K562 (cell line): ENCODE measurements around the gene VWDE. TPM values are rescaled to one million over a fixed set of nuclear protein-coding genes. Genes with fewer than 3 reads are reported as not detected.

Experiments used
- ATAC-seq: fragments of 200-7000 bp; cut with Tn5 transposase; 3 replicates; pipeline ENCODE4 v1.9.1; 2020; ENCODE audit warnings: moderate library complexity
- BruUV-seq: library from RNA; stranded (reverse); fragments of 400-500 nt; replicated peaks from 2 replicates; lab custom pipeline; 2021; lab: Mats Ljungman, UMichigan
- CTCF ChIA-PET: fragments of 300-600 bp; formaldehyde crosslinking; extraction: SDS; loops from one replicate; lab custom pipeline; 2021; ENCODE audit warnings: low intra/inter-chr PET ratio; lab: Yijun Ruan, JAX
- POLR2A ChIA-PET: fragments of 300-600, 350-650 bp; sonication (Branson Sonifier 250); formaldehyde crosslinking; extraction: SDS; loops from one replicate; lab custom pipeline; 2021; ENCODE audit warnings: antibody characterized with exemption, inconsistent platforms; lab: Yijun Ruan, JAX
- DNase-seq, 4 experiments: peaks; one replicate each; pipeline versions ENCODE4 v3.0.0 to v3.0.0-alpha.2; 2011 to 2018; ENCODE audit warnings: low spot score in 3 of 4, mixed read lengths in 3 of 4; ENCODE audit errors: extremely low read depth in 1 of 4
- FAIRE-seq: peaks from 2 replicates; lab custom pipeline; 2011; peaks lifted over from hg19 to GRCh38; lab: Jason Lieb, UNC
- H2AFZ ChIP-seq: 2 replicates; pipeline ENCODE4 v1.6.0; 2011; ENCODE audit warnings: low read depth, low read length, control low read depth, inconsistent platforms
- H3K27ac ChIP-seq: fragments of 200-600 bp; 3 replicates; pipeline ENCODE4 v1.8.0; 2011; ENCODE audit warnings: low read depth, mild to moderate bottlenecking, control low read depth, inconsistent platforms, low read length, moderate library complexity, mixed read lengths; ENCODE audit errors: extremely low read depth
- H3K27me3 ChIP-seq, 2 experiments: fragments of 300-600 bp in 1 of 2; 2 replicates in 1 of 2; 3 replicates in 1 of 2; pipeline versions ENCODE4 v1.6.0 to v1.8.0; 2011; ENCODE audit warnings: inconsistent platforms in 2 of 2, low read length in 2 of 2, mild to moderate bottlenecking in 1 of 2, mixed read lengths in 1 of 2, moderate library complexity in 1 of 2; ENCODE audit not compliant: control insufficient read depth in 2 of 2, insufficient read depth in 2 of 2
- H3K36me3 ChIP-seq: fragments of 300-600 bp; 3 replicates; pipeline ENCODE4 v1.8.0; 2011; ENCODE audit warnings: mild to moderate bottlenecking, low read length, inconsistent platforms; ENCODE audit not compliant: control insufficient read depth, insufficient read depth
- H3K4me1 ChIP-seq, 2 experiments: fragments of 200-600 bp in 1 of 2; replicated peaks in 1 of 2; 2 replicates in 1 of 2; 3 replicates in 1 of 2; pipeline versions ENCODE4 v1.5.1 to v1.8.0; 2011; ENCODE audit warnings: inconsistent platforms in 2 of 2, low read length in 2 of 2, mild to moderate bottlenecking in 1 of 2, mixed read lengths in 1 of 2, moderate library complexity in 1 of 2; ENCODE audit not compliant: control insufficient read depth in 2 of 2, insufficient read depth in 2 of 2
- H3K4me2 ChIP-seq: 2 replicates; pipeline ENCODE4 v1.6.1; 2011; ENCODE audit warnings: low read length, control low read depth, inconsistent platforms, mixed read lengths; ENCODE audit not compliant: insufficient read depth
- H3K4me3 ChIP-seq: fragments of 200-600 bp; sonication (generic), shearing (Covaris generic); 2 replicates; pipeline ENCODE4 v1.5.1; 2016; ENCODE audit warnings: control low read depth, inconsistent platforms
- H3K79me2 ChIP-seq: fragments of 200-600 bp; 3 replicates; pipeline ENCODE4 v1.8.0; 2011; ENCODE audit warnings: low read length, inconsistent platforms; ENCODE audit not compliant: control insufficient read depth, insufficient read depth
- H3K9ac ChIP-seq, 2 experiments: 2 replicates each; pipeline versions ENCODE4 v1.6.0 to v1.6.1; 2011; ENCODE audit warnings: low read depth in 2 of 2, low read length in 2 of 2, control low read depth in 1 of 2, inconsistent platforms in 1 of 2, mild to moderate bottlenecking in 1 of 2, mixed read lengths in 1 of 2; ENCODE audit not compliant: insufficient read depth in 1 of 2
- H3K9me1 ChIP-seq: one replicate; pipeline ENCODE4 v1.6.0; 2011; ENCODE audit warnings: inconsistent platforms, mild to moderate bottlenecking, low read length, moderate library complexity; ENCODE audit not compliant: control insufficient read depth, insufficient read depth
- H3K9me3 ChIP-seq: replicated peaks from 2 replicates; pipeline ENCODE4 v1.5.1; 2011; ENCODE audit warnings: low read depth, low read length, inconsistent platforms; ENCODE audit not compliant: control insufficient read depth, insufficient read depth
- H4K20me1 ChIP-seq: replicated peaks from 2 replicates; pipeline ENCODE4 v1.6.1; 2011; ENCODE audit warnings: low read length, inconsistent platforms, mixed read lengths; ENCODE audit not compliant: control insufficient read depth, insufficient read depth
- E2F5 ChIP-seq: sonication (generic); formaldehyde crosslinking; IDR thresholded peaks from 2 replicates; pipeline ENCODE4 v1.8.0; 2022; ENCODE audit warnings: mild to moderate bottlenecking, missing genetic modification reagents
- GATA2 ChIP-seq: sonication (generic); formaldehyde crosslinking; IDR thresholded peaks from 2 replicates; pipeline ENCODE4 v1.4.0; 2020; ENCODE audit warnings: mild to moderate bottlenecking, missing genetic modification reagents
- RAD51 ChIP-seq: fragments of 450-650 bp; IDR thresholded peaks from 2 replicates; pipeline ENCODE4 v1.7.1; 2016; ENCODE audit warnings: low read depth, mild to moderate bottlenecking, borderline replicate concordance
- UBTF ChIP-seq, 2 experiments: IDR thresholded peaks; 2 replicates each; pipeline ENCODE4 v1.6.1; 2012; ENCODE audit warnings: improper control_type of control experiment in 2 of 2, low read depth in 2 of 2, low read length in 2 of 2, borderline replicate concordance in 1 of 2
- ZNF274 ChIP-seq: IDR thresholded peaks from 2 replicates; pipeline ENCODE4 v1.6.1; 2011; ENCODE audit warnings: low read depth, mild to moderate bottlenecking, low read length, moderate library complexity, borderline replicate concordance
- ZNF512 ChIP-seq: IDR thresholded peaks from 2 replicates; pipeline ENCODE4 v1.6.1; 2016; ENCODE audit warnings: missing genetic modification characterization, missing compliant biosample characterization
- in situ Hi-C: fragments of 300-500 bp; cut with MboI; formaldehyde crosslinking; loops from 4 replicates; pipeline ENCODE4 v1.15.0; 2018; ENCODE audit warnings: inconsistent platforms, mixed read lengths
- intact Hi-C: fragments of 100-400 bp; cut with micrococcal nuclease; formaldehyde crosslinking; loops from 2 replicates; pipeline ENCODE4 v1.14.2; 2022
- polyA plus RNA-seq, 8 experiments: library from polyadenylated mRNA; depleted of rRNA in 4 of 8; stranded (reverse) in 5 of 8; unstranded in 3 of 8; fragments of >200 nt; fragmentation: Nextera tagmentation in 2 of 8; fragmentation: Illumina TruSeq in 1 of 8; extraction: Ambion mirVana in 2 of 8; extraction: Trizol in 1 of 8; gene quantifications; 2 replicates each; pipeline versions ENCODE4 v1.2.1 to v1.2.3, GENCODE V29; 2011 to 2014; ENCODE audit warnings: inconsistent platforms in 1 of 8, missing spikeins in 1 of 8
- total RNA-seq, 7 experiments: library from RNA; depleted of rRNA in 6 of 7; stranded (reverse); fragments of >200 nt in 6 of 7; fragmentation: Illumina TruSeq in 2 of 7; extraction: Trizol in 2 of 7; gene quantifications; 2 replicates each; pipeline versions ENCODE4 v1.2.1 to v1.2.3, GENCODE V29; 2011 to 2021; ENCODE audit warnings: low replicate concordance in 1 of 7

The VWDE gene
- total and polyA plus RNA-seq, 9 of the 15 experiments (the other 6 are each of a cell fraction or from before 2014, with no cell fraction given): 40.6 to 162 (median 95.2) TPM

GRCh38 chr7:12358694-12359093 lies 45.0 kb downstream of the VWDE start:
- DNase-seq (no peak), ATAC-seq (no peak)
- Histone ChIP-seq H3K36me3 (peaks cover 90% of the 10 kb centered on the region), H3K4me3 (no peak overlapping the region)
- POLR2A ChIA-PET: interaction anchor here (1.4 kb wide), 1 partner anchor 21 kb away, joined by 3 read pairs; no protein-coding TSS in a partner anchor
- TF ChIP-seq ZNF274: no peak
- TF ChIP-seq RAD51: no peak
- TF ChIP-seq E2F5 (CRISPR knock-in tag): no peak
- no peak for TF ChIP-seq GATA2 (CRISPR knock-in tag)
- TF ChIP-seq UBTF (IDR thresholded peaks at IDR 0.05; ENCODE audit: borderline replicate concordance in 1 of 2, low read depth in 2 of 2, low read length in 2 of 2): no peak
- no peak for TF ChIP-seq ZNF512 (tag)
- TF ChIP-seq, all 486 proteins: peak for 0
- Histone ChIP-seq H3K9me3 (no peaks in the 10 kb centered on the region), H3K4me2 (no peak overlapping the region), H2AFZ (no peak overlapping the region), H4K20me1 (no peaks in the 10 kb centered on the region), H3K9me1 (no peaks in the 10 kb centered on the region), H3K9ac (no peak overlapping the region), H3K27me3 (no peaks in the 10 kb centered on the region), H3K79me2 (peaks cover 18% of the 10 kb centered on the region; the same call in 2 of the 3 replicates), H3K4me1 (no peaks in the 10 kb centered on the region; a peak in 1 of 5 replicates), H3K27ac (no peak overlapping the region)
- in situ Hi-C loops: no loop called here
- no TSS peak for BruUV-seq
- CTCF ChIA-PET: no interaction called here
- no peak for FAIRE-seq
- intact Hi-C loops: no loop called here
